ENCODE data around the gene MDP1.

- TF ChIP-seq CTCF (IDR thresholded peaks at IDR 0.05) (no peak), POLR2A (IDR thresholded peaks at IDR 0.05) (no peak), POLR2AphosphoS5 (IDR thresholded peaks at IDR 0.05) (no peak)
Measured at GRCh38 chr14:24185741-24186140, 30.1 kb downstream of the MDP1 start.

All from prostate gland (tissue), 2 donors.